H1 (cell line): ENCODE results near the gene WFDC1. TPM values are rescaled to one million over a fixed set of nuclear protein-coding genes. Genes with fewer than 3 reads are reported as not detected.

Experiments used
- CTCF ChIA-PET: fragments of 300-600 bp; sonication (Branson Sonifier 250); formaldehyde crosslinking; loops from one replicate; lab custom pipeline; 2021; ENCODE audit not compliant: partially characterized antibody; lab: Charles Lee
- POLR2A ChIA-PET: fragments of 300-600 bp; sonication (Branson Sonifier 250); formaldehyde crosslinking; loops from one replicate; lab custom pipeline; 2021; ENCODE audit warnings: inconsistent platforms; ENCODE audit not compliant: partially characterized antibody; lab: Charles Lee
- DNase-seq, 2 experiments: peaks; one replicate each; pipeline versions ENCODE4 v3.0.0 to v3.0.0-alpha.2; 2010 to 2022; ENCODE audit warnings: low spot score in 2 of 2, low read depth in 1 of 2, mixed read lengths in 1 of 2
- FAIRE-seq: peaks from 2 replicates; lab custom pipeline; 2011; peaks lifted over from hg19 to GRCh38; lab: Jason Lieb, UNC
- H2AFZ ChIP-seq: 2 replicates; pipeline ENCODE4 v1.8.1; 2012; ENCODE audit warnings: low read length, inconsistent platforms
- H2AK5ac ChIP-seq: 2 replicates; pipeline ENCODE4 v1.6.1; 2013; ENCODE audit warnings: low read depth, low read length
- H2BK120ac ChIP-seq: replicated peaks from 2 replicates; pipeline ENCODE3; 2013; ENCODE audit warnings: low read depth, low read length, inconsistent platforms
- H2BK12ac ChIP-seq: 2 replicates; pipeline ENCODE4 v1.6.1; 2013; ENCODE audit warnings: low read depth, low read length
- H2BK15ac ChIP-seq: 2 replicates; pipeline ENCODE4 v1.6.1; 2013; ENCODE audit warnings: low read length
- H2BK20ac ChIP-seq: 2 replicates; pipeline ENCODE4 v1.6.1; 2013; ENCODE audit warnings: low read length
- H2BK5ac ChIP-seq: 2 replicates; pipeline ENCODE4 v1.6.1; 2013; ENCODE audit warnings: low read depth, low read length
- H3K14ac ChIP-seq: 2 replicates; pipeline ENCODE4 v1.6.1; 2013; ENCODE audit warnings: inconsistent platforms; ENCODE audit not compliant: insufficient read length
- H3K18ac ChIP-seq: 2 replicates; pipeline ENCODE4 v1.6.1; 2013; ENCODE audit warnings: low read length; ENCODE audit errors: extremely low read depth
- H3K23ac ChIP-seq: 2 replicates; pipeline ENCODE4 v1.6.1; 2013; ENCODE audit warnings: inconsistent platforms; ENCODE audit not compliant: insufficient read length
- H3K23me2 ChIP-seq: 2 replicates; pipeline ENCODE4 v1.6.1; 2013; ENCODE audit warnings: low read depth, low read length
- H3K27ac ChIP-seq: 2 replicates; pipeline ENCODE4 v1.6.1; 2011; ENCODE audit warnings: low read depth, low read length, inconsistent platforms
- H3K27me3 ChIP-seq, 4 experiments: replicated peaks in 1 of 4; 1 replicate in 1 of 4; 2 replicates in 3 of 4; pipeline versions ENCODE4 v1.6.1 to v1.8.1; 2011 to 2013; ENCODE audit warnings: low read length in 3 of 4, mild to moderate bottlenecking in 3 of 4, inconsistent platforms in 2 of 4, mixed read lengths in 2 of 4, moderate library complexity in 1 of 4; ENCODE audit not compliant: control insufficient read depth in 3 of 4, insufficient read depth in 3 of 4; ENCODE audit errors: extremely low read depth in 1 of 4
- H3K36me3 ChIP-seq, 4 experiments: 2 replicates each; pipeline versions ENCODE4 v1.6.1 to v1.8.1; 2011 to 2013; ENCODE audit warnings: mild to moderate bottlenecking in 4 of 4, low read length in 3 of 4, moderate library complexity in 2 of 4, control low read depth in 1 of 4, inconsistent platforms in 1 of 4; ENCODE audit not compliant: insufficient read depth in 4 of 4, control insufficient read depth in 2 of 4
- H3K4ac ChIP-seq: replicated peaks from 2 replicates; pipeline ENCODE3; 2013; ENCODE audit warnings: low read length, low read depth, mixed read lengths, inconsistent platforms; ENCODE audit not compliant: insufficient read length
- H3K4me1 ChIP-seq, 4 experiments: replicated peaks in 1 of 4; 1 replicate in 1 of 4; 2 replicates in 3 of 4; pipeline versions ENCODE4 v1.6.1 to v1.8.1; 2011 to 2013; ENCODE audit warnings: low read length in 3 of 4, inconsistent platforms in 2 of 4, mixed read lengths in 1 of 4; ENCODE audit not compliant: insufficient read depth in 4 of 4, control insufficient read depth in 3 of 4
- H3K4me2 ChIP-seq, 2 experiments: 2 replicates each; pipeline versions ENCODE4 v1.6.1 to v1.8.1; 2011 to 2013; ENCODE audit warnings: low read depth in 2 of 2, low read length in 2 of 2, control low read depth in 1 of 2, inconsistent platforms in 1 of 2, mild to moderate bottlenecking in 1 of 2; ENCODE audit not compliant: insufficient read depth in 1 of 2
- H3K4me3 ChIP-seq, 4 experiments: fragments of 200-600, 300-600 bp in 1 of 4; sonication (generic), shearing (Covaris generic), sonication (Bioruptor Twin) in 1 of 4; 2 replicates each; pipeline versions ENCODE4 v1.5.1 to v1.8.1; 2011 to 2016; ENCODE audit warnings: low read length in 4 of 4, low read depth in 3 of 4, control low read depth in 2 of 4, inconsistent platforms in 2 of 4, mild to moderate bottlenecking in 2 of 4, mixed read lengths in 1 of 4, moderate library complexity in 1 of 4; ENCODE audit not compliant: insufficient read depth in 2 of 4; ENCODE audit errors: extremely low read depth in 1 of 4
- H3K56ac ChIP-seq: replicated peaks from 2 replicates; pipeline ENCODE3; 2013; ENCODE audit warnings: low read depth, mild to moderate bottlenecking, mixed read lengths, low read length, inconsistent platforms; ENCODE audit not compliant: insufficient read length
- H3K79me1 ChIP-seq: 2 replicates; pipeline ENCODE4 v1.6.1; 2013; ENCODE audit warnings: low read depth, low read length, control low read depth
- H3K79me2 ChIP-seq, 2 experiments: 2 replicates each; pipeline versions ENCODE4 v1.6.1 to v1.8.1; 2012 to 2013; ENCODE audit warnings: low read length in 2 of 2, mild to moderate bottlenecking in 2 of 2, inconsistent platforms in 1 of 2; ENCODE audit not compliant: insufficient read depth in 2 of 2, control insufficient read depth in 1 of 2
- H3K9ac ChIP-seq, 4 experiments: replicated peaks in 1 of 4; 1 replicate in 1 of 4; 2 replicates in 3 of 4; pipeline versions ENCODE4 v1.6.1 to v1.8.1; 2011 to 2013; ENCODE audit warnings: low read depth in 3 of 4, low read length in 3 of 4, control low read depth in 2 of 4, mild to moderate bottlenecking in 2 of 4, moderate library complexity in 2 of 4, inconsistent platforms in 1 of 4; ENCODE audit errors: extremely low read depth in 1 of 4
- H3K9me3 ChIP-seq, 2 experiments: 2 replicates each; pipeline versions ENCODE4 v1.6.1 to v1.8.1; 2012 to 2013; ENCODE audit warnings: mild to moderate bottlenecking in 2 of 2, moderate library complexity in 2 of 2, control low read depth in 1 of 2, inconsistent platforms in 1 of 2, low read depth in 1 of 2, low read length in 1 of 2, mixed read lengths in 1 of 2; ENCODE audit not compliant: insufficient read depth in 2 of 2
- H4K20me1 ChIP-seq, 2 experiments: replicated peaks in 1 of 2; 2 replicates each; pipeline versions ENCODE3 to v1.8.1; 2011 to 2013; ENCODE audit warnings: inconsistent platforms in 2 of 2, low read length in 2 of 2, mild to moderate bottlenecking in 1 of 2; ENCODE audit not compliant: insufficient read depth in 2 of 2, control insufficient read depth in 1 of 2
- H4K5ac ChIP-seq: 2 replicates; pipeline ENCODE4 v1.6.1; 2013; ENCODE audit warnings: low read length, low read depth, mixed read lengths, inconsistent platforms; ENCODE audit not compliant: insufficient read length
- H4K8ac ChIP-seq: 2 replicates; pipeline ENCODE4 v1.8.0; 2013; ENCODE audit warnings: mild to moderate bottlenecking, moderate library complexity, low read length, inconsistent platforms; ENCODE audit not compliant: insufficient read depth; ENCODE audit errors: extremely low read depth
- H4K91ac ChIP-seq: replicated peaks from 2 replicates; pipeline ENCODE3; 2013; ENCODE audit warnings: low read length, mixed read lengths, inconsistent platforms; ENCODE audit not compliant: insufficient read length
- BACH1 ChIP-seq: IDR thresholded peaks from 2 replicates; pipeline ENCODE4 v1.6.1; 2012; ENCODE audit warnings: low read length, improper control_type of control experiment
- CEBPB ChIP-seq: IDR thresholded peaks from 2 replicates; pipeline ENCODE4 v1.6.1; 2012; ENCODE audit warnings: low read depth, low read length
- EP300 ChIP-seq, 2 experiments: IDR thresholded peaks; 1 replicate in 1 of 2; 2 replicates in 1 of 2; pipeline ENCODE4 v1.6.1; 2011 to 2012; ENCODE audit warnings: low read depth in 2 of 2, low read length in 2 of 2, mild to moderate bottlenecking in 2 of 2, borderline replicate concordance in 1 of 2, inconsistent platforms in 1 of 2, moderate library complexity in 1 of 2
- JUN ChIP-seq: IDR thresholded peaks from 2 replicates; pipeline ENCODE4 v1.6.1; 2011; ENCODE audit warnings: low read depth, mild to moderate bottlenecking, improper control_type of control experiment, low read length
- KDM1A ChIP-seq: fragments of 200-600, 300-600 bp; sonication (generic); IDR thresholded peaks from 2 replicates; pipeline ENCODE4 v1.7.1; 2016; ENCODE audit warnings: mild to moderate bottlenecking, low read length, borderline replicate concordance
- NRF1 ChIP-seq: IDR thresholded peaks from 2 replicates; pipeline ENCODE4 v1.6.1; 2011; ENCODE audit warnings: mild to moderate bottlenecking, low read depth, low read length, improper control_type of control experiment
- RNF2 ChIP-seq: fragments of 200-900, 300-1000 bp; sonication (generic); IDR thresholded peaks from 2 replicates; pipeline ENCODE4 v1.7.1; 2016; ENCODE audit warnings: borderline replicate concordance, low read depth, mild to moderate bottlenecking, antibody characterized with exemption, low read length; ENCODE audit not compliant: poor library complexity, severe bottlenecking; ENCODE audit errors: missing control alignments
- SP4 ChIP-seq: IDR thresholded peaks from 2 replicates; pipeline ENCODE4 v1.6.1; 2012; ENCODE audit warnings: low read length, inconsistent platforms
- TBP ChIP-seq: IDR thresholded peaks from 2 replicates; pipeline ENCODE4 v1.6.1; 2011; ENCODE audit warnings: low read depth, low read length, improper control_type of control experiment
- WGBS, 2 experiments: shearing (Covaris generic) in 1 of 2; methylation state at CpG; one replicate each; pipeline versions ENCODE4 v1.1.6 to v1.1.7; 2013 to 2015; ENCODE audit warnings: low lambda C conversion rate in 2 of 2, mixed read lengths in 2 of 2, inconsistent platforms in 1 of 2, low coverage in 1 of 2, missing lambda C conversion rate in 1 of 2; ENCODE audit not compliant: insufficient replicate concordance in 2 of 2, insufficient coverage in 1 of 2, insufficient read length in 1 of 2; ENCODE audit errors: extremely low coverage in 1 of 2, missing lambda C conversion rate in 1 of 2; 5-methylcytosine and 5-hydroxymethylcytosine counted together
- polyA plus RNA-seq, 7 experiments: library from polyadenylated mRNA; depleted of rRNA in 3 of 7; stranded (reverse) in 5 of 7; unstranded in 2 of 7; fragments of >200 nt in 5 of 7; fragments of 200-250 nt in 2 of 7; gene quantifications; 1 replicate in 5 of 7; 2 replicates in 1 of 7; 4 replicates in 1 of 7; pipeline versions ENCODE4 v1.2.1 to v1.2.3, GENCODE V29; 2011 to 2013; ENCODE audit warnings: missing spikeins in 2 of 7, mixed read lengths in 2 of 7
- total RNA-seq: library from RNA; stranded (reverse); fragmentation: NEBNext Ultra II Directional; extraction: Animal tissue kit (Norgen Biotek cat#: 25700); gene quantifications from 2 replicates; pipeline ENCODE4 v1.2.1, GENCODE V29; 2021

The WFDC1 gene
- total and polyA plus RNA-seq, 2 of the 8 experiments (the other 6 are each of a cell fraction or from before 2014, with no cell fraction given): 0.70 to 1.1 TPM

DNA sequence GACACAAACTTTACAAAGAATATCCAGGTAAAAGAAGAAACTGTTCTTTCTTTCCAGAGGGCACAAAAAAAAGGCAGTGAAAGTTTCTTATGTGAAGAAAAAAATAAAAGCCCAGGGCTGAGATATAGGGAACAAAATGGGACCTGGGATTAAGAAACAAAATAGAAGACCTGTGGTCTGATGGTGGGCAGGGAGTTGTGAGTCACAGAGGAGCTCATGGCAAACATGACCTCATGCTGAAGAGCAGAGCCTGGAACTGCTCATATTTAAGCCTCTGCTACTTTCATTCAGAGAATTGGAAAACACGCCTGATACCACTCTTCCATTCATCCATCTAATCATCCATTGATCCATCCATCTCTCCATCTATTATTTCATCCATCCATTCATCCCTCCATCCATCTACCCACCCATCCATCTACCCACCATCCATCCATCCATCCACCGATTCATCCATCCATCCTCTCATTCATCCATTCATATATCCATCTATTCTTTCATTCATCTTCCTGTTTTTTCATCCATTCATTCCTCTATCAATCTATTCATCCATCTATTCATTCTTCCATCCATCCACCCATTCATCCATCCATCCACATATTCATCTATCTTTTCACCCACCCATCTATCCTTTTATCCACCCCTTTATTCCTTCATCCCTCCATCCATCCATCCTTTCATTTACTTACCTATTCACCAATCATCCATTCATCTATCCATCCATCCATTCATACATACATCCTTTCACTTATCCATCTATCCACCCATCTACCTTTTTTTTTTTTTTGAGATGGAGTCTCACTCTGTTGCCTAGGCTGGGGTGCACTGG is 30.0 kb downstream of the WFDC1 start:
- POLR2A ChIA-PET: no interaction called here
- DNase-seq (no peak), FAIRE-seq (no peak)
- Histone ChIP-seq H2BK20ac (no peak overlapping the region), H4K91ac (no peak overlapping the region), H4K5ac (no peak overlapping the region), H3K23me2 (peaks cover 13% of the 10 kb centered on the region; the same call in 1 of the 2 replicates), H2AFZ (no peak overlapping the region), H3K56ac (peak overlapping the region; percentile 54), H2BK12ac (no peak overlapping the region), H3K4me1 (no peaks in the 10 kb centered on the region), H3K27me3 (no peaks in the 10 kb centered on the region), H2BK15ac (no peak overlapping the region), H3K4me3 (no peak overlapping the region), H3K27ac (no peak overlapping the region), H4K20me1 (peaks cover 0 to 4% of the 10 kb centered on the region in 2 experiments), H2BK120ac (no peak overlapping the region)
- CTCF ChIA-PET: interaction anchor here (1.2 kb wide), 1 partner anchor 47 kb away, joined by 3 read pairs; no protein-coding TSS in a partner anchor
- WGBS, 2 experiments: 50 to 100% methylated on average over 1 to 2 of the region's 2 CpGs
- TF ChIP-seq EP300 (IDR thresholded peaks at IDR 0.05; ENCODE audit: borderline replicate concordance in 1 of 2, low read depth in 2 of 2, low read length in 2 of 2): no peak
- TF ChIP-seq RNF2: no peak
- TF ChIP-seq CEBPB: no peak
- no peak for TF ChIP-seq BACH1
- TF ChIP-seq TBP: no peak
- TF ChIP-seq KDM1A: no peak
- TF ChIP-seq JUN: no peak
- no peak for TF ChIP-seq NRF1
- TF ChIP-seq SP4: no peak
- TF ChIP-seq, all 59 proteins: peak for 0
- no peak overlapping the region for H3K4me2 ChIP-seq
- no peaks in the 10 kb centered on the region for H3K79me1 ChIP-seq
- no peak overlapping the region for H2AK5ac ChIP-seq
- no peaks in the 10 kb centered on the region for H3K9me3 ChIP-seq
- H3K4ac ChIP-seq: no peak overlapping the region
- H3K14ac ChIP-seq: no peak overlapping the region
- no peaks in the 10 kb centered on the region for H3K79me2 ChIP-seq
- H4K8ac ChIP-seq: no peak overlapping the region
- no peak overlapping the region for H3K23ac ChIP-seq
- no peak overlapping the region for H2BK5ac ChIP-seq
- H3K9ac ChIP-seq: no peak overlapping the region
- no peak overlapping the region for H3K18ac ChIP-seq
- no peaks in the 10 kb centered on the region for H3K36me3 ChIP-seq
